ENCODE data around the gene DIO1. TPM values are rescaled to one million over a fixed set of nuclear protein-coding genes. Genes with fewer than 3 reads are reported as not detected.

DIO1 gene
- total and polyA plus RNA-seq, 9 of the 15 experiments (the other 6 are each of a cell fraction or from before 2014, with no cell fraction given): not detected

GRCh38 chr1:53919675-53920066 is 25.7 kb downstream of the DIO1 start:
- Histone ChIP-seq H3K36me3 (ENCODE audit: control insufficient read depth, insufficient read depth, low read length) (peaks cover 58% of the 10 kb centered on the region), H3K79me2 (ENCODE audit: control insufficient read depth, insufficient read depth, low read length) (no peaks in the 10 kb centered on the region), H3K9ac (ENCODE audit: insufficient read depth in 1 of 2, low read depth in 2 of 2, low read length in 2 of 2) (no peak overlapping the region), H3K4me3 (no peak overlapping the region), H4K20me1 (replicated peaks; ENCODE audit: control insufficient read depth, insufficient read depth, low read length) (no peaks in the 10 kb centered on the region), H3K27me3 (ENCODE audit: control insufficient read depth in 2 of 2, insufficient read depth in 2 of 2, low read length in 2 of 2) (no peaks in the 10 kb centered on the region), H3K27ac (ENCODE audit: extremely low read depth, low read depth, low read length) (no peak overlapping the region), H2AFZ (ENCODE audit: low read depth, low read length) (no peak overlapping the region), H3K4me2 (ENCODE audit: insufficient read depth, low read length) (no peak overlapping the region), H3K9me1 (ENCODE audit: control insufficient read depth, insufficient read depth, low read length) (no peaks in the 10 kb centered on the region), H3K4me1 (replicated peaks in 1 of 2; ENCODE audit: control insufficient read depth in 2 of 2, insufficient read depth in 2 of 2, low read length in 2 of 2) (no peaks in the 10 kb centered on the region), H3K9me3 (replicated peaks; ENCODE audit: control insufficient read depth, insufficient read depth, low read depth, low read length) (no peaks in the 10 kb centered on the region)
- POLR2A ChIA-PET: interaction anchor here (0.6 to 1.1 kb wide), 2 partner anchors 9 to 259 kb away, joined by 3 to 4 read pairs; no protein-coding TSS in a partner anchor
- in situ Hi-C loops (cut with MboI): no loop called here
- CTCF ChIA-PET (ENCODE audit: low intra/inter-chr PET ratio): no interaction called here
- no peak for FAIRE-seq
- TF ChIP-seq TCF7L2 (IDR thresholded peaks at IDR 0.05; ENCODE audit: low read depth, low read length) (no peak), FOSL1 (tag; conservative IDR thresholded peaks at IDR 0.05) (peak; percentile 34; the same call in 1 of the 2 replicates), ZNF695 (CRISPR knock-in tag; IDR thresholded peaks at IDR 0.05) (no peak), MEF2D (tag; conservative IDR thresholded peaks at IDR 0.05; ENCODE audit: low read depth) (no peak), HEY1 (CRISPR knock-in tag; IDR thresholded peaks at IDR 0.05; ENCODE audit: borderline replicate concordance) (no peak)
- TF ChIP-seq, protein P1, sequence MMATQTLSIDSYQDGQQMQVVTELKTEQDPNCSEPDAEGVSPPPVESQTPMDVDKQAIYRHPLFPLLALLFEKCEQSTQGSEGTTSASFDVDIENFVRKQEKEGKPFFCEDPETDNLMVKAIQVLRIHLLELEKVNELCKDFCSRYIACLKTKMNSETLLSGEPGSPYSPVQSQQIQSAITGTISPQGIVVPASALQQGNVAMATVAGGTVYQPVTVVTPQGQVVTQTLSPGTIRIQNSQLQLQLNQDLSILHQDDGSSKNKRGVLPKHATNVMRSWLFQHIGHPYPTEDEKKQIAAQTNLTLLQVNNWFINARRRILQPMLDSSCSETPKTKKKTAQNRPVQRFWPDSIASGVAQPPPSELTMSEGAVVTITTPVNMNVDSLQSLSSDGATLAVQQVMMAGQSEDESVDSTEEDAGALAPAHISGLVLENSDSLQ (IDR thresholded peaks at IDR 0.05): peak; percentile 57; the same call in 1 of the 2 replicates
- intact Hi-C loops (cut with micrococcal nuclease): no loop called here
- 45% methylated on average over 3 of the region's 3 CpGs for WGBS (ENCODE audit: insufficient coverage, low coverage, missing lambda C conversion rate)
- no peak for DNase-seq (ENCODE audit: extremely low read depth in 1 of 4, low spot score in 3 of 4)
- no TSS peak for BruUV-seq (replicated peaks)
- peak; percentile 60 for ATAC-seq
